Sigmoid colon (tissue), 4 donors: ENCODE data around the gene PCSK5.

ENCODE experiments used
- CTCF ChIP-seq, 4 experiments: fragments of 450-650 bp in 3 of 4; fragments of 200-600 bp in 1 of 4; IDR thresholded peaks; one replicate each; pipeline ENCODE4 v1.5.1; 2016 to 2019; ENCODE audit warnings: antibody characterized with exemption in 4 of 4, mild to moderate bottlenecking in 3 of 4, moderate library complexity in 2 of 4
- EP300 ChIP-seq, 4 donors: sonication (generic); formaldehyde crosslinking; IDR thresholded peaks; one replicate each; pipeline ENCODE4 v1.6.1; 2017; ENCODE audit warnings: antibody characterized with exemption in 4 of 4
- POLR2A ChIP-seq, 2 donors: fragments of 450-650 bp; IDR thresholded peaks; one replicate each; pipeline ENCODE4 v1.6.1; 2016; ENCODE audit warnings: antibody characterized with exemption in 2 of 2, mild to moderate bottlenecking in 2 of 2, moderate library complexity in 2 of 2
- POLR2AphosphoS5 ChIP-seq, 4 donors: sonication (generic); formaldehyde crosslinking; IDR thresholded peaks; one replicate each; pipeline ENCODE4 v1.6.1; 2017; ENCODE audit warnings: antibody characterized with exemption in 4 of 4

GRCh38 chr9:76374783-76375559, 484.5 kb downstream of the PCSK5 start:
- TF ChIP-seq CTCF (IDR thresholded peaks at IDR 0.05) (no peak), EP300 (IDR thresholded peaks at IDR 0.05) (peak in 2 of 4 donors; percentile 25 to 32), POLR2A (IDR thresholded peaks at IDR 0.05) (no peak), POLR2AphosphoS5 (IDR thresholded peaks at IDR 0.05) (peak; percentile 13 to 67 (median 62))
